H1 (cell line): ENCODE data around the gene FAF2. TPM values are rescaled to one million over a fixed set of nuclear protein-coding genes. Genes with fewer than 3 reads are reported as not detected.

ENCODE experiments used
- CTCF ChIA-PET: fragments of 300-600 bp; sonication (Branson Sonifier 250); formaldehyde crosslinking; loops from one replicate; lab custom pipeline; 2021; ENCODE audit not compliant: partially characterized antibody; lab: Charles Lee
- POLR2A ChIA-PET: fragments of 300-600 bp; sonication (Branson Sonifier 250); formaldehyde crosslinking; loops from one replicate; lab custom pipeline; 2021; ENCODE audit warnings: inconsistent platforms; ENCODE audit not compliant: partially characterized antibody; lab: Charles Lee
- DNase-seq, 2 experiments: peaks; one replicate each; pipeline versions ENCODE4 v3.0.0 to v3.0.0-alpha.2; 2010 to 2022; ENCODE audit warnings: low spot score in 2 of 2, low read depth in 1 of 2, mixed read lengths in 1 of 2
- FAIRE-seq: peaks from 2 replicates; lab custom pipeline; 2011; peaks lifted over from hg19 to GRCh38; lab: Jason Lieb, UNC
- H2AFZ ChIP-seq: 2 replicates; pipeline ENCODE4 v1.8.1; 2012; ENCODE audit warnings: low read length, inconsistent platforms
- H2AK5ac ChIP-seq: 2 replicates; pipeline ENCODE4 v1.6.1; 2013; ENCODE audit warnings: low read depth, low read length
- H2BK120ac ChIP-seq: replicated peaks from 2 replicates; pipeline ENCODE3; 2013; ENCODE audit warnings: low read depth, low read length, inconsistent platforms
- H2BK12ac ChIP-seq: 2 replicates; pipeline ENCODE4 v1.6.1; 2013; ENCODE audit warnings: low read depth, low read length
- H2BK15ac ChIP-seq: 2 replicates; pipeline ENCODE4 v1.6.1; 2013; ENCODE audit warnings: low read length
- H2BK20ac ChIP-seq: 2 replicates; pipeline ENCODE4 v1.6.1; 2013; ENCODE audit warnings: low read length
- H2BK5ac ChIP-seq: 2 replicates; pipeline ENCODE4 v1.6.1; 2013; ENCODE audit warnings: low read depth, low read length
- H3K14ac ChIP-seq: 2 replicates; pipeline ENCODE4 v1.6.1; 2013; ENCODE audit warnings: inconsistent platforms; ENCODE audit not compliant: insufficient read length
- H3K18ac ChIP-seq: 2 replicates; pipeline ENCODE4 v1.6.1; 2013; ENCODE audit warnings: low read length; ENCODE audit errors: extremely low read depth
- H3K23ac ChIP-seq: 2 replicates; pipeline ENCODE4 v1.6.1; 2013; ENCODE audit warnings: inconsistent platforms; ENCODE audit not compliant: insufficient read length
- H3K23me2 ChIP-seq: 2 replicates; pipeline ENCODE4 v1.6.1; 2013; ENCODE audit warnings: low read depth, low read length
- H3K27ac ChIP-seq: 2 replicates; pipeline ENCODE4 v1.6.1; 2011; ENCODE audit warnings: low read depth, low read length, inconsistent platforms
- H3K27me3 ChIP-seq, 4 experiments: replicated peaks in 1 of 4; 1 replicate in 1 of 4; 2 replicates in 3 of 4; pipeline versions ENCODE4 v1.6.1 to v1.8.1; 2011 to 2013; ENCODE audit warnings: low read length in 3 of 4, mild to moderate bottlenecking in 3 of 4, inconsistent platforms in 2 of 4, mixed read lengths in 2 of 4, moderate library complexity in 1 of 4; ENCODE audit not compliant: control insufficient read depth in 3 of 4, insufficient read depth in 3 of 4; ENCODE audit errors: extremely low read depth in 1 of 4
- H3K36me3 ChIP-seq, 4 experiments: 2 replicates each; pipeline versions ENCODE4 v1.6.1 to v1.8.1; 2011 to 2013; ENCODE audit warnings: mild to moderate bottlenecking in 4 of 4, low read length in 3 of 4, moderate library complexity in 2 of 4, control low read depth in 1 of 4, inconsistent platforms in 1 of 4; ENCODE audit not compliant: insufficient read depth in 4 of 4, control insufficient read depth in 2 of 4
- H3K4ac ChIP-seq: replicated peaks from 2 replicates; pipeline ENCODE3; 2013; ENCODE audit warnings: low read length, low read depth, mixed read lengths, inconsistent platforms; ENCODE audit not compliant: insufficient read length
- H3K4me1 ChIP-seq, 4 experiments: replicated peaks in 1 of 4; 1 replicate in 1 of 4; 2 replicates in 3 of 4; pipeline versions ENCODE4 v1.6.1 to v1.8.1; 2011 to 2013; ENCODE audit warnings: low read length in 3 of 4, inconsistent platforms in 2 of 4, mixed read lengths in 1 of 4; ENCODE audit not compliant: insufficient read depth in 4 of 4, control insufficient read depth in 3 of 4
- H3K4me2 ChIP-seq, 2 experiments: 2 replicates each; pipeline versions ENCODE4 v1.6.1 to v1.8.1; 2011 to 2013; ENCODE audit warnings: low read depth in 2 of 2, low read length in 2 of 2, control low read depth in 1 of 2, inconsistent platforms in 1 of 2, mild to moderate bottlenecking in 1 of 2; ENCODE audit not compliant: insufficient read depth in 1 of 2
- H3K4me3 ChIP-seq, 4 experiments: fragments of 200-600, 300-600 bp in 1 of 4; sonication (generic), shearing (Covaris generic), sonication (Bioruptor Twin) in 1 of 4; 2 replicates each; pipeline versions ENCODE4 v1.5.1 to v1.8.1; 2011 to 2016; ENCODE audit warnings: low read length in 4 of 4, low read depth in 3 of 4, control low read depth in 2 of 4, inconsistent platforms in 2 of 4, mild to moderate bottlenecking in 2 of 4, mixed read lengths in 1 of 4, moderate library complexity in 1 of 4; ENCODE audit not compliant: insufficient read depth in 2 of 4; ENCODE audit errors: extremely low read depth in 1 of 4
- H3K56ac ChIP-seq: replicated peaks from 2 replicates; pipeline ENCODE3; 2013; ENCODE audit warnings: low read depth, mild to moderate bottlenecking, mixed read lengths, low read length, inconsistent platforms; ENCODE audit not compliant: insufficient read length
- H3K79me1 ChIP-seq: 2 replicates; pipeline ENCODE4 v1.6.1; 2013; ENCODE audit warnings: low read depth, low read length, control low read depth
- H3K79me2 ChIP-seq, 2 experiments: 2 replicates each; pipeline versions ENCODE4 v1.6.1 to v1.8.1; 2012 to 2013; ENCODE audit warnings: low read length in 2 of 2, mild to moderate bottlenecking in 2 of 2, inconsistent platforms in 1 of 2; ENCODE audit not compliant: insufficient read depth in 2 of 2, control insufficient read depth in 1 of 2
- H3K9ac ChIP-seq, 4 experiments: replicated peaks in 1 of 4; 1 replicate in 1 of 4; 2 replicates in 3 of 4; pipeline versions ENCODE4 v1.6.1 to v1.8.1; 2011 to 2013; ENCODE audit warnings: low read depth in 3 of 4, low read length in 3 of 4, control low read depth in 2 of 4, mild to moderate bottlenecking in 2 of 4, moderate library complexity in 2 of 4, inconsistent platforms in 1 of 4; ENCODE audit errors: extremely low read depth in 1 of 4
- H3K9me3 ChIP-seq, 2 experiments: 2 replicates each; pipeline versions ENCODE4 v1.6.1 to v1.8.1; 2012 to 2013; ENCODE audit warnings: mild to moderate bottlenecking in 2 of 2, moderate library complexity in 2 of 2, control low read depth in 1 of 2, inconsistent platforms in 1 of 2, low read depth in 1 of 2, low read length in 1 of 2, mixed read lengths in 1 of 2; ENCODE audit not compliant: insufficient read depth in 2 of 2
- H4K20me1 ChIP-seq, 2 experiments: replicated peaks in 1 of 2; 2 replicates each; pipeline versions ENCODE3 to v1.8.1; 2011 to 2013; ENCODE audit warnings: inconsistent platforms in 2 of 2, low read length in 2 of 2, mild to moderate bottlenecking in 1 of 2; ENCODE audit not compliant: insufficient read depth in 2 of 2, control insufficient read depth in 1 of 2
- H4K5ac ChIP-seq: 2 replicates; pipeline ENCODE4 v1.6.1; 2013; ENCODE audit warnings: low read length, low read depth, mixed read lengths, inconsistent platforms; ENCODE audit not compliant: insufficient read length
- H4K8ac ChIP-seq: 2 replicates; pipeline ENCODE4 v1.8.0; 2013; ENCODE audit warnings: mild to moderate bottlenecking, moderate library complexity, low read length, inconsistent platforms; ENCODE audit not compliant: insufficient read depth; ENCODE audit errors: extremely low read depth
- H4K91ac ChIP-seq: replicated peaks from 2 replicates; pipeline ENCODE3; 2013; ENCODE audit warnings: low read length, mixed read lengths, inconsistent platforms; ENCODE audit not compliant: insufficient read length
- BRCA1 ChIP-seq: IDR thresholded peaks from 2 replicates; pipeline ENCODE4 v1.6.1; 2012; ENCODE audit warnings: low read depth, low read length, improper control_type of control experiment
- CBX8 ChIP-seq: fragments of 300-800, 300-1000 bp; sonication (generic); IDR thresholded peaks from 2 replicates; pipeline ENCODE4 v1.7.1; 2016; ENCODE audit warnings: low read depth, low read length, borderline replicate concordance
- FOSL1 ChIP-seq: IDR thresholded peaks from 2 replicates; pipeline ENCODE4 v1.6.1; 2011; ENCODE audit warnings: mild to moderate bottlenecking, low read depth, low read length, moderate library complexity; ENCODE audit not compliant: insufficient read depth
- JUND ChIP-seq: IDR thresholded peaks from 2 replicates; pipeline ENCODE4 v1.6.1; 2011; ENCODE audit warnings: mild to moderate bottlenecking, improper control_type of control experiment, low read length
- RFX5 ChIP-seq: IDR thresholded peaks from 2 replicates; pipeline ENCODE4 v1.6.1; 2011; ENCODE audit warnings: low read depth, low read length, improper control_type of control experiment, borderline replicate concordance
- SRF ChIP-seq: IDR thresholded peaks from 2 replicates; pipeline ENCODE4 v1.6.1; 2011; ENCODE audit warnings: mild to moderate bottlenecking, low read depth, low read length, moderate library complexity
- WGBS, 2 experiments: shearing (Covaris generic) in 1 of 2; methylation state at CpG; one replicate each; pipeline versions ENCODE4 v1.1.6 to v1.1.7; 2013 to 2015; ENCODE audit warnings: low lambda C conversion rate in 2 of 2, mixed read lengths in 2 of 2, inconsistent platforms in 1 of 2, low coverage in 1 of 2, missing lambda C conversion rate in 1 of 2; ENCODE audit not compliant: insufficient replicate concordance in 2 of 2, insufficient coverage in 1 of 2, insufficient read length in 1 of 2; ENCODE audit errors: extremely low coverage in 1 of 2, missing lambda C conversion rate in 1 of 2; 5-methylcytosine and 5-hydroxymethylcytosine counted together
- polyA plus RNA-seq, 7 experiments: library from polyadenylated mRNA; depleted of rRNA in 3 of 7; stranded (reverse) in 5 of 7; unstranded in 2 of 7; fragments of >200 nt in 5 of 7; fragments of 200-250 nt in 2 of 7; gene quantifications; 1 replicate in 5 of 7; 2 replicates in 1 of 7; 4 replicates in 1 of 7; pipeline versions ENCODE4 v1.2.1 to v1.2.3, GENCODE V29; 2011 to 2013; ENCODE audit warnings: missing spikeins in 2 of 7, mixed read lengths in 2 of 7
- total RNA-seq: library from RNA; stranded (reverse); fragmentation: NEBNext Ultra II Directional; extraction: Animal tissue kit (Norgen Biotek cat#: 25700); gene quantifications from 2 replicates; pipeline ENCODE4 v1.2.1, GENCODE V29; 2021

FAF2 gene
- total and polyA plus RNA-seq, 2 of the 8 experiments (the other 6 are each of a cell fraction or from before 2014, with no cell fraction given): 20.8 to 35.8 TPM

- H3K79me2 ChIP-seq: peaks cover 14 to 30% of the 10 kb centered on the region in 2 experiments
- no peak overlapping the region for H4K8ac ChIP-seq
- no peak overlapping the region for H3K14ac ChIP-seq
- 90% methylated on average over 26 of the region's 26 CpGs; no CpG with 5 or more reads in 1 of the 2 experiments for WGBS, 2 experiments
- CTCF ChIA-PET: interaction anchor here (1.6 kb wide), 1 partner anchor 50 kb away, joined by 3 read pairs; no protein-coding TSS in a partner anchor
- no peak overlapping the region for H3K4ac ChIP-seq
- no peak overlapping the region for H2AFZ ChIP-seq
- H3K23ac ChIP-seq: no peak overlapping the region
- H2BK5ac ChIP-seq: no peak overlapping the region
- H4K91ac ChIP-seq: no peak overlapping the region
- H2AK5ac ChIP-seq: no peak overlapping the region; the same call in 1 of the 2 replicates
- no peak overlapping the region for H3K4me2 ChIP-seq
- no peaks in the 10 kb centered on the region for H3K27me3 ChIP-seq
- no peak for FAIRE-seq
- H3K79me1 ChIP-seq: peaks cover 6% of the 10 kb centered on the region
- H2BK12ac ChIP-seq: no peak overlapping the region
- POLR2A ChIA-PET: interaction anchor here (2.1 to 26.0 kb wide), 3 partner anchors 8 to 45 kb away, joined by 6 to 458 read pairs (median 458); partner anchors contain the start of gene RNF44
- no peak overlapping the region for H2BK20ac ChIP-seq
- no peak for TF ChIP-seq BRCA1
- no peak for TF ChIP-seq CBX8
- TF ChIP-seq JUND: no peak
- no peak for TF ChIP-seq RFX5
- TF ChIP-seq FOSL1: no peak
- no peak for TF ChIP-seq SRF
- peaks cover 0 to 8% (median 5%) of the 10 kb centered on the region in 4 experiments; a peak in 5 of 7 replicates for H3K4me1 ChIP-seq
- no peak overlapping the region for H4K5ac ChIP-seq
- H3K27ac ChIP-seq: no peak overlapping the region
- H2BK120ac ChIP-seq: no peak overlapping the region
- H3K56ac ChIP-seq: no peak overlapping the region
- no peak overlapping the region for H3K9ac ChIP-seq
- H4K20me1 ChIP-seq: peaks cover 33 to 36% of the 10 kb centered on the region in 2 experiments
- H3K23me2 ChIP-seq: no peaks in the 10 kb centered on the region
- no peak for DNase-seq
- H3K36me3 ChIP-seq: peaks cover 29 to 57% (median 43%) of the 10 kb centered on the region in 4 experiments
- no peaks in the 10 kb centered on the region for H3K9me3 ChIP-seq
- no peak overlapping the region for H3K18ac ChIP-seq
- no peak overlapping the region for H2BK15ac ChIP-seq
- no peak overlapping the region for H3K4me3 ChIP-seq
These were observed 81.0 kb downstream of the FAF2 start for GRCh38 chr5:176529116-176529740.
